Activated CD8-positive, alpha-beta T cell treated with anti-CD3 and anti-CD28 coated beads, Interleukin-2, amount 10 ng/mL, durations not matched to agents 7 days and 5 days (primary cell): ENCODE data around the gene SLC9C2. TPM values are rescaled to one million over a fixed set of nuclear protein-coding genes. Genes with fewer than 3 reads are reported as not detected.
"Not testable (repeated sequence)": the region's sequence is repeated elsewhere in the genome, so short reads cannot be mapped to it uniquely, and the experiment has no call there.

Experiments used
- ATAC-seq: fragments of 150-1000 bp; cut with Tn5 transposase; one replicate; pipeline ENCODE4 v1.10.0; 2021; ENCODE audit warnings: moderate library complexity
- CTCF ChIA-PET: fragments of 350-600 bp; sonication (Branson Sonifier 250); formaldehyde crosslinking; loops from one replicate; lab custom pipeline; 2021; ENCODE audit warnings: antibody characterized with exemption; lab: Charles Lee
- POLR2A ChIA-PET: fragments of 350-600 bp; sonication (Branson Sonifier 250); formaldehyde crosslinking; loops from one replicate; lab custom pipeline; 2021; ENCODE audit warnings: antibody characterized with exemption; lab: Charles Lee
- DNase-seq: peaks from one replicate; pipeline ENCODE4 v3.0.0-alpha.2; 2020
- H3K27ac Mint-ChIP-seq: one replicate; pipeline ENCODE4 v1.8.0; 2021; ENCODE audit warnings: mild to moderate bottlenecking, mixed read lengths
- H3K27me3 Mint-ChIP-seq: one replicate; pipeline ENCODE4 v1.8.0; 2021; ENCODE audit warnings: low read depth, mixed read lengths
- H3K36me3 Mint-ChIP-seq: one replicate; pipeline ENCODE4 v1.8.0; 2021; ENCODE audit warnings: low read depth, mixed read lengths
- H3K4me1 Mint-ChIP-seq: one replicate; pipeline ENCODE4 v1.8.0; 2021; ENCODE audit warnings: low read depth, mixed read lengths
- H3K4me3 Mint-ChIP-seq: one replicate; pipeline ENCODE4 v1.8.0; 2021; ENCODE audit warnings: mild to moderate bottlenecking, mixed read lengths
- H3K9me3 Mint-ChIP-seq: one replicate; pipeline ENCODE4 v1.8.0; 2022; ENCODE audit warnings: mixed read lengths; ENCODE audit not compliant: insufficient read depth
- total RNA-seq, 2 experiments: library from RNA; stranded (reverse); gene quantifications; one replicate each; pipeline ENCODE4 v1.2.3, GENCODE V29; 2021

SLC9C2 gene
- total RNA-seq, 2 experiments from 2014 or later, result not detected

- peaks cover 42% of the 10 kb centered on the region for H3K9me3 Mint-ChIP-seq
- no peak for ATAC-seq
- H3K4me1 Mint-ChIP-seq, result peaks cover 15% of the 10 kb centered on the region
Measured at GRCh38 chr1:173469656-173470055, 133.2 kb downstream of the SLC9C2 start.

DNA sequence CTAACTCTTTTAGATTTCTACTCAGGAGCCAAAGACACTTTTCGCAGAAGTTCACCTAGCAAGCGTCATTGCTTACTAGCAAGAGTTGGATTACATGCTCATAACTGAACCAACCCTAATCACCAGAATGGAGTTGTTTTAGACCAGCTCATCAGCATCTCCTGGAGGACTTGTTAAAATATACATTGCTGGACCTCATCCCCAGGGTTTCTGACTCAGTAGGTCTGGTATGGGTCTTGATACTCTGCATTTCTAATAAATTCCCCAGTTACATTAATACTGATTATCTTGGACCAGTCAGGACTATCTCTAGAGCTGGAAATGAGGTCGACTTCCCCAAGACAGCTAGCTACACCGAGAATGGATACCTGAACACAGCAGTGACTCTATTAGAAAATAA, 135.4 kb downstream of the SLC9C2 start:
- Mint-ChIP-seq H3K4me3 (no peak overlapping the region), H3K4me1 (peaks cover 6% of the 10 kb centered on the region), H3K9me3 (peaks cover 54% of the 10 kb centered on the region), H3K27ac (no peak overlapping the region), H3K36me3 (peaks cover 76% of the 10 kb centered on the region), H3K27me3 (no peaks in the 10 kb centered on the region)
- ATAC-seq (no peak), DNase-seq (no peak)
- ChIA-PET POLR2A (no interaction called here), CTCF (interaction anchor here (1.6 kb wide), 1 partner anchor 38 kb away, joined by 3 read pairs; no protein-coding TSS in a partner anchor)

More at GRCh38 chr1:173469656-173470055, 133.2 kb downstream of the SLC9C2 start:
- ChIA-PET CTCF (interaction anchor here (0.9 kb wide), 1 partner anchor 14 kb away, joined by 3 read pairs; no protein-coding TSS in a partner anchor), POLR2A (no interaction called here)
- no peak overlapping the region for H3K27ac Mint-ChIP-seq
- H3K27me3 Mint-ChIP-seq, result no peaks in the 10 kb centered on the region
- H3K36me3 Mint-ChIP-seq, result peaks cover 68% of the 10 kb centered on the region
- DNase-seq, result no peak
- no peak overlapping the region for H3K4me3 Mint-ChIP-seq

DNA sequence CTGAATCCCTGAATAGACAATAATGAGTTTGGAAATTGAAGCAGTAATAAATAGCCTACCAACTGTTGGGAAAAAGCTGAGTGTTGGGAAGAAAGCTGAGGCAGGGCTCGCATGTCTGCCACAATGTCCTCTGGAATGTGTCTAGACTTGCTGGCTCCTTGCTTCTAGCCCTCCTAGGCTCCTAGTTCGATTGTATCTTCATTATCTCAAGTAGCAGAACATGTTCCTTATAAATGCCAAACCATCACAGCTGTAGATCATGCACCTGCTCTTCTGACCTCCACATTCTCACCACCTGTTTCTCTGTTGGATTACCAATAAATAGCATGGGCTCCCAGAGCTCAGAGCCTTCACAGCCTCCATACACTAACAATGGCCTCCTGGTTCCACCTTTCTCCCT, 138.7 kb downstream of the SLC9C2 start:
- not testable (repeated sequence) for H3K4me3 Mint-ChIP-seq, DNase-seq, H3K27ac Mint-ChIP-seq, ATAC-seq, H3K27me3 Mint-ChIP-seq
- H3K4me1 Mint-ChIP-seq, result peaks cover 15% of the 10 kb centered on the region
- H3K36me3 Mint-ChIP-seq, result peaks cover 76% of the 10 kb centered on the region
- ChIA-PET POLR2A (interaction anchor here (1.1 kb wide), 1 partner anchor 13 kb away, joined by 4 read pairs; the partner anchor contains the start of gene PRDX6), CTCF (interaction anchor here (0.7 to 1.0 kb wide), 3 partner anchors 33 to 722 kb away, joined by 3 read pairs; no protein-coding TSS in a partner anchor)
- peaks cover 43% of the 10 kb centered on the region for H3K9me3 Mint-ChIP-seq

GRCh38 chr1:173462666-173463065, 140.2 kb downstream of the SLC9C2 start:
- CTCF ChIA-PET, result interaction anchor here (0.9 kb wide), 1 partner anchor 33 kb away, joined by 4 read pairs; no protein-coding TSS in a partner anchor
- H3K27ac Mint-ChIP-seq, H3K27me3 Mint-ChIP-seq, DNase-seq, ATAC-seq, H3K4me3 Mint-ChIP-seq: not testable (repeated sequence)
- H3K4me1 Mint-ChIP-seq, result peaks cover 16% of the 10 kb centered on the region
- peaks cover 77% of the 10 kb centered on the region for H3K36me3 Mint-ChIP-seq
- peaks cover 34% of the 10 kb centered on the region for H3K9me3 Mint-ChIP-seq
- POLR2A ChIA-PET, result interaction anchor here (1.1 kb wide), 1 partner anchor 14 kb away, joined by 4 read pairs; the partner anchor contains the start of gene PRDX6

- Mint-ChIP-seq H3K36me3 (peaks cover 88% of the 10 kb centered on the region), H3K4me3 (no peak overlapping the region), H3K27me3 (no peaks in the 10 kb centered on the region), H3K9me3 (peaks cover 19% of the 10 kb centered on the region), H3K4me1 (peaks cover 29% of the 10 kb centered on the region), H3K27ac (no peak overlapping the region)
- POLR2A ChIA-PET, result no interaction called here
- CTCF ChIA-PET, result no interaction called here
- ATAC-seq (no peak), DNase-seq (no peak)
Measured at GRCh38 chr1:173459885-173460284, 143.0 kb downstream of the SLC9C2 start.

- Mint-ChIP-seq H3K9me3 (no peaks in the 10 kb centered on the region), H3K27ac (peak overlapping the region; percentile 73), H3K36me3 (peaks cover 57% of the 10 kb centered on the region), H3K4me1 (peaks cover 33% of the 10 kb centered on the region), H3K27me3 (no peaks in the 10 kb centered on the region), H3K4me3 (peak overlapping the region; percentile 40)
- ChIA-PET CTCF (interaction anchor here (0.8 to 1.9 kb wide), 4 partner anchors 15 to 710 kb away, joined by 3 to 9 read pairs (median 3); partner anchors contain the start of gene KLHL20), POLR2A (interaction anchor here (1.3 kb wide), 1 partner anchor 21 kb away, joined by 8 read pairs; the partner anchor contains the start of gene PRDX6)
- peak; percentile 85 for ATAC-seq
- no peak for DNase-seq
Measured at GRCh38 chr1:173454966-173455524, 147.8 kb downstream of the SLC9C2 start.

- Mint-ChIP-seq H3K36me3 (peaks cover 57% of the 10 kb centered on the region), H3K9me3 (no peaks in the 10 kb centered on the region), H3K27ac (no peak overlapping the region), H3K27me3 (no peaks in the 10 kb centered on the region), H3K4me1 (peaks cover 25% of the 10 kb centered on the region), H3K4me3 (no peak overlapping the region)
- ATAC-seq, result no peak
- CTCF ChIA-PET, result interaction anchor here (1.9 kb wide), 1 partner anchor 24 kb away, joined by 9 read pairs; no protein-coding TSS in a partner anchor
- no peak for DNase-seq
- POLR2A ChIA-PET, result no interaction called here
Measured at GRCh38 chr1:173453982-173454381, 148.9 kb downstream of the SLC9C2 start.

GRCh38 chr1:173451981-173452380, 150.9 kb downstream of the SLC9C2 start:
- Mint-ChIP-seq H3K9me3 (peaks cover 5% of the 10 kb centered on the region), H3K36me3 (peaks cover 57% of the 10 kb centered on the region), H3K4me1 (peaks cover 25% of the 10 kb centered on the region), H3K4me3 (no peak overlapping the region), H3K27me3 (no peaks in the 10 kb centered on the region), H3K27ac (no peak overlapping the region)
- no peak for DNase-seq
- ChIA-PET POLR2A (interaction anchor here (1.5 kb wide), 1 partner anchor 25 kb away, joined by 3 read pairs; the partner anchor contains the start of gene PRDX6), CTCF (interaction anchor here (1.2 to 1.8 kb wide), 2 partner anchors 21 to 23 kb away, joined by 4 to 6 read pairs; no protein-coding TSS in a partner anchor)
- no peak for ATAC-seq

Other genes with a start within 250 kb of the SLC9C2 start
- 100 to 1,000 TPM; 144 to 155 TPM for gene PRDX6, start 125.7 kb downstream of the SLC9C2 start, total RNA-seq
- gene TEX50, start 32.3 kb upstream of the SLC9C2 start, total RNA-seq, result not detected
- not detected for gene ANKRD45, start 66.8 kb upstream of the SLC9C2 start, total RNA-seq
- gene KLHL20, start 111.9 kb upstream of the SLC9C2 start, total RNA-seq, result 10 to 100 TPM; 18.3 to 22.3 TPM
- 10 to 100 TPM; 32.7 to 35.7 TPM for gene DARS2, start 221.6 kb upstream of the SLC9C2 start, total RNA-seq
- 10 to 100 TPM; 35.5 to 39.2 TPM for gene CENPL, start 221.8 kb upstream of the SLC9C2 start, total RNA-seq